H1 (cell line): Measurements from ENCODE around the gene SRRM4. TPM values are rescaled to one million over a fixed set of nuclear protein-coding genes. Genes with fewer than 3 reads are reported as not detected.

Experiments
- CTCF ChIA-PET: fragments of 300-600 bp; sonication (Branson Sonifier 250); formaldehyde crosslinking; loops from one replicate; lab custom pipeline; 2021; ENCODE audit not compliant: partially characterized antibody; lab: Charles Lee
- POLR2A ChIA-PET: fragments of 300-600 bp; sonication (Branson Sonifier 250); formaldehyde crosslinking; loops from one replicate; lab custom pipeline; 2021; ENCODE audit warnings: inconsistent platforms; ENCODE audit not compliant: partially characterized antibody; lab: Charles Lee
- DNase-seq, 2 experiments: peaks; one replicate each; pipeline versions ENCODE4 v3.0.0 to v3.0.0-alpha.2; 2010 to 2022; ENCODE audit warnings: low spot score in 2 of 2, low read depth in 1 of 2, mixed read lengths in 1 of 2
- FAIRE-seq: peaks from 2 replicates; lab custom pipeline; 2011; peaks lifted over from hg19 to GRCh38; lab: Jason Lieb, UNC
- H2AFZ ChIP-seq: 2 replicates; pipeline ENCODE4 v1.8.1; 2012; ENCODE audit warnings: low read length, inconsistent platforms
- H2AK5ac ChIP-seq: 2 replicates; pipeline ENCODE4 v1.6.1; 2013; ENCODE audit warnings: low read depth, low read length
- H2BK120ac ChIP-seq: replicated peaks from 2 replicates; pipeline ENCODE3; 2013; ENCODE audit warnings: low read depth, low read length, inconsistent platforms
- H2BK12ac ChIP-seq: 2 replicates; pipeline ENCODE4 v1.6.1; 2013; ENCODE audit warnings: low read depth, low read length
- H2BK15ac ChIP-seq: 2 replicates; pipeline ENCODE4 v1.6.1; 2013; ENCODE audit warnings: low read length
- H2BK20ac ChIP-seq: 2 replicates; pipeline ENCODE4 v1.6.1; 2013; ENCODE audit warnings: low read length
- H2BK5ac ChIP-seq: 2 replicates; pipeline ENCODE4 v1.6.1; 2013; ENCODE audit warnings: low read depth, low read length
- H3K14ac ChIP-seq: 2 replicates; pipeline ENCODE4 v1.6.1; 2013; ENCODE audit warnings: inconsistent platforms; ENCODE audit not compliant: insufficient read length
- H3K18ac ChIP-seq: 2 replicates; pipeline ENCODE4 v1.6.1; 2013; ENCODE audit warnings: low read length; ENCODE audit errors: extremely low read depth
- H3K23ac ChIP-seq: 2 replicates; pipeline ENCODE4 v1.6.1; 2013; ENCODE audit warnings: inconsistent platforms; ENCODE audit not compliant: insufficient read length
- H3K23me2 ChIP-seq: 2 replicates; pipeline ENCODE4 v1.6.1; 2013; ENCODE audit warnings: low read depth, low read length
- H3K27ac ChIP-seq: 2 replicates; pipeline ENCODE4 v1.6.1; 2011; ENCODE audit warnings: low read depth, low read length, inconsistent platforms
- H3K27me3 ChIP-seq, 4 experiments: replicated peaks in 1 of 4; 1 replicate in 1 of 4; 2 replicates in 3 of 4; pipeline versions ENCODE4 v1.6.1 to v1.8.1; 2011 to 2013; ENCODE audit warnings: low read length in 3 of 4, mild to moderate bottlenecking in 3 of 4, inconsistent platforms in 2 of 4, mixed read lengths in 2 of 4, moderate library complexity in 1 of 4; ENCODE audit not compliant: control insufficient read depth in 3 of 4, insufficient read depth in 3 of 4; ENCODE audit errors: extremely low read depth in 1 of 4
- H3K36me3 ChIP-seq, 4 experiments: 2 replicates each; pipeline versions ENCODE4 v1.6.1 to v1.8.1; 2011 to 2013; ENCODE audit warnings: mild to moderate bottlenecking in 4 of 4, low read length in 3 of 4, moderate library complexity in 2 of 4, control low read depth in 1 of 4, inconsistent platforms in 1 of 4; ENCODE audit not compliant: insufficient read depth in 4 of 4, control insufficient read depth in 2 of 4
- H3K4ac ChIP-seq: replicated peaks from 2 replicates; pipeline ENCODE3; 2013; ENCODE audit warnings: low read length, low read depth, mixed read lengths, inconsistent platforms; ENCODE audit not compliant: insufficient read length
- H3K4me1 ChIP-seq, 4 experiments: replicated peaks in 1 of 4; 1 replicate in 1 of 4; 2 replicates in 3 of 4; pipeline versions ENCODE4 v1.6.1 to v1.8.1; 2011 to 2013; ENCODE audit warnings: low read length in 3 of 4, inconsistent platforms in 2 of 4, mixed read lengths in 1 of 4; ENCODE audit not compliant: insufficient read depth in 4 of 4, control insufficient read depth in 3 of 4
- H3K4me2 ChIP-seq, 2 experiments: 2 replicates each; pipeline versions ENCODE4 v1.6.1 to v1.8.1; 2011 to 2013; ENCODE audit warnings: low read depth in 2 of 2, low read length in 2 of 2, control low read depth in 1 of 2, inconsistent platforms in 1 of 2, mild to moderate bottlenecking in 1 of 2; ENCODE audit not compliant: insufficient read depth in 1 of 2
- H3K4me3 ChIP-seq, 4 experiments: fragments of 200-600, 300-600 bp in 1 of 4; sonication (generic), shearing (Covaris generic), sonication (Bioruptor Twin) in 1 of 4; 2 replicates each; pipeline versions ENCODE4 v1.5.1 to v1.8.1; 2011 to 2016; ENCODE audit warnings: low read length in 4 of 4, low read depth in 3 of 4, control low read depth in 2 of 4, inconsistent platforms in 2 of 4, mild to moderate bottlenecking in 2 of 4, mixed read lengths in 1 of 4, moderate library complexity in 1 of 4; ENCODE audit not compliant: insufficient read depth in 2 of 4; ENCODE audit errors: extremely low read depth in 1 of 4
- H3K56ac ChIP-seq: replicated peaks from 2 replicates; pipeline ENCODE3; 2013; ENCODE audit warnings: low read depth, mild to moderate bottlenecking, mixed read lengths, low read length, inconsistent platforms; ENCODE audit not compliant: insufficient read length
- H3K79me1 ChIP-seq: 2 replicates; pipeline ENCODE4 v1.6.1; 2013; ENCODE audit warnings: low read depth, low read length, control low read depth
- H3K79me2 ChIP-seq, 2 experiments: 2 replicates each; pipeline versions ENCODE4 v1.6.1 to v1.8.1; 2012 to 2013; ENCODE audit warnings: low read length in 2 of 2, mild to moderate bottlenecking in 2 of 2, inconsistent platforms in 1 of 2; ENCODE audit not compliant: insufficient read depth in 2 of 2, control insufficient read depth in 1 of 2
- H3K9ac ChIP-seq, 4 experiments: replicated peaks in 1 of 4; 1 replicate in 1 of 4; 2 replicates in 3 of 4; pipeline versions ENCODE4 v1.6.1 to v1.8.1; 2011 to 2013; ENCODE audit warnings: low read depth in 3 of 4, low read length in 3 of 4, control low read depth in 2 of 4, mild to moderate bottlenecking in 2 of 4, moderate library complexity in 2 of 4, inconsistent platforms in 1 of 4; ENCODE audit errors: extremely low read depth in 1 of 4
- H3K9me3 ChIP-seq, 2 experiments: 2 replicates each; pipeline versions ENCODE4 v1.6.1 to v1.8.1; 2012 to 2013; ENCODE audit warnings: mild to moderate bottlenecking in 2 of 2, moderate library complexity in 2 of 2, control low read depth in 1 of 2, inconsistent platforms in 1 of 2, low read depth in 1 of 2, low read length in 1 of 2, mixed read lengths in 1 of 2; ENCODE audit not compliant: insufficient read depth in 2 of 2
- H4K20me1 ChIP-seq, 2 experiments: replicated peaks in 1 of 2; 2 replicates each; pipeline versions ENCODE3 to v1.8.1; 2011 to 2013; ENCODE audit warnings: inconsistent platforms in 2 of 2, low read length in 2 of 2, mild to moderate bottlenecking in 1 of 2; ENCODE audit not compliant: insufficient read depth in 2 of 2, control insufficient read depth in 1 of 2
- H4K5ac ChIP-seq: 2 replicates; pipeline ENCODE4 v1.6.1; 2013; ENCODE audit warnings: low read length, low read depth, mixed read lengths, inconsistent platforms; ENCODE audit not compliant: insufficient read length
- H4K8ac ChIP-seq: 2 replicates; pipeline ENCODE4 v1.8.0; 2013; ENCODE audit warnings: mild to moderate bottlenecking, moderate library complexity, low read length, inconsistent platforms; ENCODE audit not compliant: insufficient read depth; ENCODE audit errors: extremely low read depth
- H4K91ac ChIP-seq: replicated peaks from 2 replicates; pipeline ENCODE3; 2013; ENCODE audit warnings: low read length, mixed read lengths, inconsistent platforms; ENCODE audit not compliant: insufficient read length
- BRCA1 ChIP-seq: IDR thresholded peaks from 2 replicates; pipeline ENCODE4 v1.6.1; 2012; ENCODE audit warnings: low read depth, low read length, improper control_type of control experiment
- CBX5 ChIP-seq: fragments of 300-800, 300-1000 bp; sonication (generic); IDR thresholded peaks from 2 replicates; pipeline ENCODE4 v1.7.1; 2016; ENCODE audit warnings: antibody characterized with exemption, low read length, low read depth
- CEBPB ChIP-seq: IDR thresholded peaks from 2 replicates; pipeline ENCODE4 v1.6.1; 2012; ENCODE audit warnings: low read depth, low read length
- GABPA ChIP-seq: IDR thresholded peaks from 2 replicates; pipeline ENCODE4 v1.6.1; 2011; ENCODE audit warnings: mild to moderate bottlenecking, low read length, moderate library complexity, borderline replicate concordance; ENCODE audit not compliant: insufficient read depth
- MAX ChIP-seq: IDR thresholded peaks from 2 replicates; pipeline ENCODE4 v1.6.1; 2012; ENCODE audit warnings: inconsistent platforms
- POLR2A ChIP-seq, 2 experiments: IDR thresholded peaks; 1 replicate in 1 of 2; 2 replicates in 1 of 2; pipeline ENCODE4 v1.6.1; 2011; ENCODE audit warnings: low read depth in 2 of 2, low read length in 2 of 2, mild to moderate bottlenecking in 2 of 2; ENCODE audit errors: control extremely low read depth in 1 of 2
- RFX5 ChIP-seq: IDR thresholded peaks from 2 replicates; pipeline ENCODE4 v1.6.1; 2011; ENCODE audit warnings: low read depth, low read length, improper control_type of control experiment, borderline replicate concordance
- RNF2 ChIP-seq: fragments of 200-900, 300-1000 bp; sonication (generic); IDR thresholded peaks from 2 replicates; pipeline ENCODE4 v1.7.1; 2016; ENCODE audit warnings: borderline replicate concordance, low read depth, mild to moderate bottlenecking, antibody characterized with exemption, low read length; ENCODE audit not compliant: poor library complexity, severe bottlenecking; ENCODE audit errors: missing control alignments
- SAP30 ChIP-seq: fragments of 300-600 bp; sonication (generic); IDR thresholded peaks from 2 replicates; pipeline ENCODE4 v1.7.1; 2012; ENCODE audit warnings: low read length, moderate library complexity, mild to moderate bottlenecking, inconsistent platforms; ENCODE audit not compliant: insufficient read depth, insufficient replicate concordance
- SIX5 ChIP-seq: IDR thresholded peaks from 2 replicates; pipeline ENCODE4 v1.6.1; 2011; ENCODE audit warnings: mild to moderate bottlenecking, low read depth, low read length
- SP2 ChIP-seq: IDR thresholded peaks from 2 replicates; pipeline ENCODE4 v1.6.1; 2012; ENCODE audit warnings: mild to moderate bottlenecking, low read length, inconsistent platforms
- SRF ChIP-seq: IDR thresholded peaks from 2 replicates; pipeline ENCODE4 v1.6.1; 2011; ENCODE audit warnings: mild to moderate bottlenecking, low read depth, low read length, moderate library complexity
- USF2 ChIP-seq: IDR thresholded peaks from 2 replicates; pipeline ENCODE4 v1.6.1; 2011; ENCODE audit warnings: low read length, improper control_type of control experiment
- WGBS, 2 experiments: shearing (Covaris generic) in 1 of 2; methylation state at CpG; one replicate each; pipeline versions ENCODE4 v1.1.6 to v1.1.7; 2013 to 2015; ENCODE audit warnings: low lambda C conversion rate in 2 of 2, mixed read lengths in 2 of 2, inconsistent platforms in 1 of 2, low coverage in 1 of 2, missing lambda C conversion rate in 1 of 2; ENCODE audit not compliant: insufficient replicate concordance in 2 of 2, insufficient coverage in 1 of 2, insufficient read length in 1 of 2; ENCODE audit errors: extremely low coverage in 1 of 2, missing lambda C conversion rate in 1 of 2; 5-methylcytosine and 5-hydroxymethylcytosine counted together
- polyA plus RNA-seq, 7 experiments: library from polyadenylated mRNA; depleted of rRNA in 3 of 7; stranded (reverse) in 5 of 7; unstranded in 2 of 7; fragments of >200 nt in 5 of 7; fragments of 200-250 nt in 2 of 7; gene quantifications; 1 replicate in 5 of 7; 2 replicates in 1 of 7; 4 replicates in 1 of 7; pipeline versions ENCODE4 v1.2.1 to v1.2.3, GENCODE V29; 2011 to 2013; ENCODE audit warnings: missing spikeins in 2 of 7, mixed read lengths in 2 of 7
- total RNA-seq: library from RNA; stranded (reverse); fragmentation: NEBNext Ultra II Directional; extraction: Animal tissue kit (Norgen Biotek cat#: 25700); gene quantifications from 2 replicates; pipeline ENCODE4 v1.2.1, GENCODE V29; 2021

The SRRM4 gene
- total and polyA plus RNA-seq, 2 of the 8 experiments (the other 6 are each of a cell fraction or from before 2014, with no cell fraction given), result 0.53 to 1.1 TPM

GRCh38 chr12:119158402-119158801 lies 177.1 kb downstream of the SRRM4 start:
- Histone ChIP-seq H3K4me1 (peaks cover 0 to 3% (median 0%) of the 10 kb centered on the region in 4 experiments; a peak in 2 of 7 replicates), H2BK12ac (no peak overlapping the region), H3K14ac (no peak overlapping the region), H3K4me3 (no peak overlapping the region), H3K9ac (no peak overlapping the region), H3K27ac (no peak overlapping the region), H2AK5ac (no peak overlapping the region), H3K23me2 (peaks cover 7% of the 10 kb centered on the region; the same call in 1 of the 2 replicates), H2BK120ac (no peak overlapping the region), H3K79me1 (no peaks in the 10 kb centered on the region), H4K5ac (no peak overlapping the region), H4K8ac (0 out of 2 replicates have a peak overlapping the region, but pooled peaks have one; percentile 40), H2BK15ac (no peak overlapping the region), H3K23ac (no peak overlapping the region), H3K18ac (no peak overlapping the region), H2BK20ac (no peak overlapping the region), H3K36me3 (peaks cover 0 to 7% (median 0%) of the 10 kb centered on the region in 4 experiments; a peak in 1 of 8 replicates), H3K9me3 (no peaks in the 10 kb centered on the region; a peak in 1 of 4 replicates), H3K27me3 (no peaks in the 10 kb centered on the region), H3K4me2 (no peak overlapping the region), H2AFZ (no peak overlapping the region), H3K4ac (no peak overlapping the region), H4K91ac (no peak overlapping the region), H3K56ac (no peak overlapping the region), H4K20me1 (no peaks in the 10 kb centered on the region), H3K79me2 (no peaks in the 10 kb centered on the region), H2BK5ac (no peak overlapping the region)
- WGBS, 2 experiments, result 91% methylated on average over 7 of the region's 7 CpGs; no CpG with 5 or more reads in 1 of the 2 experiments
- CTCF ChIA-PET, result no interaction called here
- POLR2A ChIA-PET, result interaction anchor here (1.1 kb wide), 1 partner anchor 20 kb away, joined by 3 read pairs; the partner anchor contains the start of gene HSPB8
- no peak for DNase-seq
- no peak for FAIRE-seq
- TF ChIP-seq MAX (no peak), SAP30 (no peak), SP2 (no peak), USF2 (no peak), GABPA (no peak), CEBPB (no peak), POLR2A (IDR thresholded peaks at IDR 0.05; ENCODE audit: control extremely low read depth in 1 of 2, low read depth in 2 of 2, low read length in 2 of 2) (no peak), RFX5 (no peak), CBX5 (no peak), BRCA1 (no peak), SIX5 (no peak), RNF2 (no peak), SRF (no peak)
